CD14-positive monocyte (primary cell): Measurements from ENCODE around the gene TCF7. TPM values are rescaled to one million over a fixed set of nuclear protein-coding genes. Genes with fewer than 3 reads are reported as not detected.

ENCODE experiments used
- DNase-seq, 3 donors: peaks; one replicate each; pipeline ENCODE4 v3.0.0-alpha.2; 2011 to 2022
- H2AFZ ChIP-seq: 2 replicates; pipeline ENCODE4 v1.6.0; 2012; ENCODE audit warnings: mild to moderate bottlenecking, low read depth, low read length, inconsistent platforms; ENCODE audit not compliant: insufficient read depth, poor library complexity, severe bottlenecking
- H3K27ac ChIP-seq, 2 donors: 1 replicate in 1 of 2; 2 replicates in 1 of 2; pipeline ENCODE4 v1.5.1; 2012 to 2013; ENCODE audit warnings: low read length in 2 of 2, control low read depth in 1 of 2, inconsistent platforms in 1 of 2, low read depth in 1 of 2, mild to moderate bottlenecking in 1 of 2
- H3K27me3 ChIP-seq, 2 donors: one replicate each; pipeline versions ENCODE4 v1.6.0 to v1.6.1; 2011 to 2013; ENCODE audit warnings: low read length in 2 of 2; ENCODE audit not compliant: control insufficient read depth in 2 of 2, insufficient read depth in 2 of 2
- H3K36me3 ChIP-seq, 2 donors: replicated peaks in 1 of 2; 1 replicate in 1 of 2; 2 replicates in 1 of 2; pipeline versions ENCODE4 v1.5.1 to v1.6.1; 2012 to 2013; ENCODE audit warnings: low read length in 2 of 2, control low read depth in 1 of 2, inconsistent platforms in 1 of 2, mild to moderate bottlenecking in 1 of 2; ENCODE audit not compliant: insufficient read depth in 2 of 2, control insufficient read depth in 1 of 2
- H3K4me1 ChIP-seq, 2 donors: 1 replicate in 1 of 2; 2 replicates in 1 of 2; pipeline versions ENCODE4 v1.5.1 to v1.6.1; 2012 to 2013; ENCODE audit warnings: low read length in 2 of 2, control low read depth in 1 of 2, inconsistent platforms in 1 of 2, mild to moderate bottlenecking in 1 of 2, moderate library complexity in 1 of 2; ENCODE audit not compliant: insufficient read depth in 2 of 2, control insufficient read depth in 1 of 2
- H3K4me2 ChIP-seq: replicated peaks from 2 replicates; pipeline ENCODE3; 2012; ENCODE audit warnings: low read length, moderate library complexity, mild to moderate bottlenecking; ENCODE audit not compliant: poor library complexity, severe bottlenecking; ENCODE audit errors: extremely low read depth
- H3K4me3 ChIP-seq, 3 experiments: fragments of 200-600 bp in 1 of 3; sonication (generic) in 1 of 3; replicated peaks in 1 of 3; 1 replicate in 2 of 3; 2 replicates in 1 of 3; pipeline ENCODE4 v1.5.1; 2011 to 2013; ENCODE audit warnings: low read length in 3 of 3, mild to moderate bottlenecking in 3 of 3, control low read depth in 2 of 3, low read depth in 2 of 3, inconsistent platforms in 1 of 3, moderate library complexity in 1 of 3
- H3K79me2 ChIP-seq: 2 replicates; pipeline ENCODE4 v1.6.0; 2012; ENCODE audit warnings: mild to moderate bottlenecking, control low read depth, inconsistent platforms, low read length, moderate library complexity; ENCODE audit not compliant: insufficient read depth
- H3K9ac ChIP-seq: 2 replicates; pipeline ENCODE4 v1.6.0; 2017; ENCODE audit warnings: low read length, mild to moderate bottlenecking; ENCODE audit not compliant: insufficient read depth, poor library complexity, severe bottlenecking
- H3K9me3 ChIP-seq, 2 donors: replicated peaks in 1 of 2; 1 replicate in 1 of 2; 2 replicates in 1 of 2; pipeline versions ENCODE4 v1.5.1 to v1.6.1; 2012 to 2013; ENCODE audit warnings: low read length in 2 of 2, control low read depth in 1 of 2; ENCODE audit not compliant: control insufficient read depth in 1 of 2, insufficient read depth in 1 of 2
- H4K20me1 ChIP-seq: 2 replicates; pipeline ENCODE4 v1.6.0; 2012; ENCODE audit warnings: mild to moderate bottlenecking, low read length, control low read depth, moderate library complexity; ENCODE audit not compliant: insufficient read depth
- H3K27ac Mint-ChIP-seq, 7 donors: one replicate each; pipeline ENCODE4 v1.8.0; 2020; ENCODE audit warnings: mild to moderate bottlenecking in 7 of 7, mixed read lengths in 7 of 7, moderate library complexity in 6 of 7, inconsistent platforms in 2 of 7
- H3K27me3 Mint-ChIP-seq, 3 donors: one replicate each; pipeline ENCODE4 v1.8.0; 2021 to 2022; ENCODE audit warnings: low read depth in 3 of 3, mild to moderate bottlenecking in 3 of 3, mixed read lengths in 3 of 3, moderate library complexity in 3 of 3, inconsistent platforms in 1 of 3
- H3K36me3 Mint-ChIP-seq, 2 donors: one replicate each; pipeline ENCODE4 v1.8.0; 2020; ENCODE audit warnings: mixed read lengths in 2 of 2, inconsistent platforms in 1 of 2, mild to moderate bottlenecking in 1 of 2
- H3K4me1 Mint-ChIP-seq: one replicate; pipeline ENCODE4 v1.8.0; 2020; ENCODE audit warnings: mild to moderate bottlenecking, mixed read lengths
- H3K4me3 Mint-ChIP-seq, 2 donors: one replicate each; pipeline ENCODE4 v1.8.0; 2020; ENCODE audit warnings: mild to moderate bottlenecking in 2 of 2, mixed read lengths in 2 of 2, moderate library complexity in 1 of 2
- H3K9me3 Mint-ChIP-seq, 7 donors: one replicate each; pipeline ENCODE4 v1.8.0; 2020 to 2022; ENCODE audit warnings: mixed read lengths in 7 of 7, mild to moderate bottlenecking in 6 of 7, moderate library complexity in 6 of 7, inconsistent platforms in 2 of 7
- CTCF ChIP-seq: fragments of 200-600 bp; IDR thresholded peaks from one replicate; pipeline ENCODE4 v1.8.0; 2022; ENCODE audit warnings: antibody characterized with exemption, mild to moderate bottlenecking
- WGBS: methylation state at CpG from one replicate; pipeline ENCODE4 v1.1.5; 2013; ENCODE audit warnings: missing lambda C conversion rate; ENCODE audit not compliant: insufficient coverage; 5-methylcytosine and 5-hydroxymethylcytosine counted together
- intact Hi-C, 2 donors: fragments of 100-400 bp; cut with micrococcal nuclease; formaldehyde crosslinking; loops; one replicate each; pipeline versions ENCODE4 v1.15.0 to v1.15.1; 2023
- polyA plus RNA-seq, 3 donors: library from polyadenylated mRNA; depleted of rRNA in 1 of 3; unstranded in 2 of 3; stranded (reverse) in 1 of 3; fragments of 300-500 nt in 2 of 3; fragments of >200 nt in 1 of 3; fragmentation: Illumina TruSeq in 2 of 3; gene quantifications; 1 replicate in 2 of 3; 2 replicates in 1 of 3; pipeline ENCODE4 v1.2.3, GENCODE V29; 2012 to 2021

Gene TCF7
- polyA plus RNA-seq, 3 donors, result 0.15 to 0.84 (median 0.83) TPM

DNA sequence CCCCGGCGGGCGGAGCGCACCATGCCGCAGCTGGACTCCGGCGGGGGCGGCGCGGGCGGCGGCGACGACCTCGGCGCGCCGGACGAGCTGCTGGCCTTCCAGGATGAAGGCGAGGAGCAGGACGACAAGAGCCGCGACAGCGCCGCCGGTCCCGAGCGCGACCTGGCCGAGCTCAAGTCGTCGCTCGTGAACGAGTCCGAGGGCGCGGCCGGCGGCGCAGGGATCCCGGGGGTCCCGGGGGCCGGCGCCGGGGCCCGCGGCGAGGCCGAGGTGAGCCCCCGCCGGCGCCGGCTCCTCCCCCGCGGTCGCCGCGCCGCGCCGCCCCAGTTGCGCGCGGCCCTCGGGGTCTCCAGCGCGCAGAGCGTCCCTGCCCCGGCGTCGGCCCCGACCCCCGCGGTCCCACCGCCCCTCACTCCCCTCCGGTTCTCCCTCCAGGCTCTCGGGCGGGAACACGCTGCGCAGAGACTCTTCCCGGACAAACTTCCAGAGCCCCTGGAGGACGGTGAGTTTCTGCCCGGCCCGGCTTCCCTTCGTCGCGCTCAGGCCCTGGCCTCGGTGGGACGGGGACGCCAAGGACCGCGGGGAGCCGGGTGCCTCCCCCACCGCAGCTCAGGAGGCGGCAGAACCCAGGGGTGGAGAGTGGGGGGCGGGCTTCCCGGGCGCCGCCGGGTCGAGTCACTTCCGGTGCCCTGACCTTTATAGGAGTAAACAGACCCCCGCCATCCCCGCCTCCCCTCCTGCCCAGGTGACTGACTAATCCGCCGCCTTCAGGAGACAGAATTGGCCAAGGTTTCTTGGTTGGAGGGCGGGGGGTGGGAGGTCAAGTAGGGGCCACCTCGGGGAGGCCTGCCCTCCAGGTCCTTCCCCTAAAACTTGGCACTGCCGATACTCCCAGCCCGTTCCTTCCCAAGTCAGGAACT, 665 bp downstream of the TCF7 start:
- Histone ChIP-seq H3K4me3 (peak overlapping the region in 2 of 3 experiments; percentile 9 to 89), H3K4me1 (peaks cover 12 to 19% of the 10 kb centered on the region in 2 donors), H3K79me2 (no peaks in the 10 kb centered on the region), H3K9me3 (peaks cover 0 to 8% of the 10 kb centered on the region in 2 donors), H3K4me2 (peak overlapping the region; percentile 84), H3K27me3 (peaks cover 41 to 59% of the 10 kb centered on the region in 2 donors), H3K36me3 (no peaks in the 10 kb centered on the region), H4K20me1 (no peaks in the 10 kb centered on the region), H3K27ac (no peak overlapping the region), H3K9ac (no peak overlapping the region), H2AFZ (peak overlapping the region; percentile 63)
- Mint-ChIP-seq H3K27ac (no peak overlapping the region), H3K27me3 (peaks cover 58 to 75% (median 62%) of the 10 kb centered on the region in 3 donors), H3K9me3 (peaks cover 0 to 16% (median 5%) of the 10 kb centered on the region in 7 donors), H3K4me3 (peak overlapping the region; percentile 78 to 88), H3K4me1 (peaks cover 14% of the 10 kb centered on the region), H3K36me3 (peaks cover 5 to 7% of the 10 kb centered on the region in 2 donors)
- intact Hi-C loops, result no loop called here
- no peak for TF ChIP-seq CTCF
- DNase-seq, result no peak
- under 1% methylated on average over 93 of the region's 110 CpGs for WGBS

DNA sequence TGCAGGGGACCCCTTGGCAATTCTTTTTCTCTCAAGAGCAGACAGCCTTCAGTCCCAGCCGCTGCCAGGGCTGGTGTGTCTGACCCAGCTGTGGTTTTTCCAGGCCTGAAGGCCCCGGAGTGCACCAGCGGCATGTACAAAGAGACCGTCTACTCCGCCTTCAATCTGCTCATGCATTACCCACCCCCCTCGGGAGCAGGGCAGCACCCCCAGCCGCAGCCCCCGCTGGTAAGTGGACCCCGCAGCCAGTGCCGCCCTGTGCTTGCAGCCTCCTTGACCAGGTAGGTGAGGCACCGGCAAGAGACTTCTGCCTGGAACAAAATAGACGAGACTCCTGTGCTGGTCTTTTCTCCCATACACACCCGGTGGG, 1.3 kb downstream of the TCF7 start:
- no peaks in the 10 kb centered on the region for H3K36me3 ChIP-seq
- H3K79me2 ChIP-seq, result no peaks in the 10 kb centered on the region
- peaks cover 56 to 69% (median 57%) of the 10 kb centered on the region in 3 donors for H3K27me3 Mint-ChIP-seq
- DNase-seq, result no peak
- peak overlapping the region; percentile 84 for H3K4me2 ChIP-seq
- peaks cover 0 to 8% of the 10 kb centered on the region in 2 donors for H3K9me3 ChIP-seq
- H4K20me1 ChIP-seq, result no peaks in the 10 kb centered on the region
- no peak overlapping the region for H3K9ac ChIP-seq
- H3K4me1 Mint-ChIP-seq, result peaks cover 14% of the 10 kb centered on the region
- H3K27ac ChIP-seq, result no peak overlapping the region
- H3K36me3 Mint-ChIP-seq, result peaks cover 5 to 7% of the 10 kb centered on the region in 2 donors
- 46% methylated on average over 10 of the region's 13 CpGs for WGBS
- peak overlapping the region in 1 of 3 experiments; percentile 89 for H3K4me3 ChIP-seq
- H3K27ac Mint-ChIP-seq, result no peak overlapping the region
- no peak overlapping the region for H2AFZ ChIP-seq
- no peak for TF ChIP-seq CTCF
- intact Hi-C loops, result no loop called here
- H3K4me1 ChIP-seq, result peaks cover 12 to 19% of the 10 kb centered on the region in 2 donors
- H3K27me3 ChIP-seq, result peaks cover 41 to 55% of the 10 kb centered on the region in 2 donors
- peaks cover 0 to 15% (median 5%) of the 10 kb centered on the region in 7 donors for H3K9me3 Mint-ChIP-seq
- peak overlapping the region; percentile 62 to 72 for H3K4me3 Mint-ChIP-seq
